Stimulated activated CD8-positive, alpha-beta memory T cell treated with anti-CD3 and anti-CD28 coated beads, Interleukin-4, amount 100 ng/mL, for 24 hours (primary cell): Measurements from ENCODE around the gene ZNF451.

ENCODE experiments used
- DNase-seq: peaks from one replicate; pipeline ENCODE4 v3.0.0-alpha.2; 2020; ENCODE audit warnings: low read depth

The ZNF451 gene

GRCh38 chr6:57159127-57159526 lies 69.1 kb downstream of the ZNF451 start:
- DNase-seq, result no peak

GRCh38 chr6:57162028-57162427 lies 72.0 kb downstream of the ZNF451 start:
- no peak for DNase-seq

GRCh38 chr6:57162516-57162915 lies 72.5 kb downstream of the ZNF451 start:
- no peak for DNase-seq

GRCh38 chr6:57163956-57164355 lies 74.0 kb downstream of the ZNF451 start:
- no peak for DNase-seq

GRCh38 chr6:57165080-57165479 lies 75.1 kb downstream of the ZNF451 start:
- DNase-seq, result no peak

GRCh38 chr6:57172136-57173055 lies 82.4 kb downstream of the ZNF451 start, which contains the start of gene BAG2:
BAG2 (plus strand) TSS chr6:57172326; CDS start chr6:57172698, 372 bp downstream.
- DNase-seq, result peak; percentile 89

GRCh38 chr6:57173056-57173885 lies 83.3 kb downstream of the ZNF451 start:
- peak; percentile 7 for DNase-seq

- DNase-seq, result no peak
Measured at GRCh38 chr6:57173886-57174510, 84.0 kb downstream of the ZNF451 start.

GRCh38 chr6:57174511-57174907 lies 84.5 kb downstream of the ZNF451 start:
- no peak for DNase-seq

- no peak for DNase-seq
Measured at GRCh38 chr6:57177545-57178265, 87.7 kb downstream of the ZNF451 start.

- no peak for DNase-seq
Measured at GRCh38 chr6:57180596-57180995, 90.6 kb downstream of the ZNF451 start.

- DNase-seq, result no peak
Measured at GRCh38 chr6:57182017-57182432, 92.0 kb downstream of the ZNF451 start.

- no peak for DNase-seq
Measured at GRCh38 chr6:57183336-57183735, 93.3 kb downstream of the ZNF451 start.

- no peak for DNase-seq
Measured at GRCh38 chr6:57190140-57190539, 100.2 kb downstream of the ZNF451 start.

GRCh38 chr6:57193177-57193576 lies 103.2 kb downstream of the ZNF451 start:
- DNase-seq, result no peak

- no peak for DNase-seq
Measured at GRCh38 chr6:57195457-57195856, 105.5 kb downstream of the ZNF451 start.

GRCh38 chr6:57198926-57199636 lies 109.1 kb downstream of the ZNF451 start:
- no peak for DNase-seq

GRCh38 chr6:57201718-57202117 lies 111.7 kb downstream of the ZNF451 start:
- no peak for DNase-seq

- no peak for DNase-seq
Measured at GRCh38 chr6:57205550-57206328, 115.8 kb downstream of the ZNF451 start.

GRCh38 chr6:57207141-57207540 lies 117.2 kb downstream of the ZNF451 start:
- DNase-seq, result no peak
